ENCODE measurements around the gene PPM1E.

The PPM1E gene

GRCh38 chr17:59004338-59005111 lies 248.9 kb downstream of the PPM1E start:
- Histone ChIP-seq H3K4me3 (ENCODE audit: insufficient read depth, low read length, poor library complexity, severe bottlenecking) (no peak overlapping the region), H3K27ac (ENCODE audit: low read depth, low read length) (peak overlapping the region; percentile 47; the same call in 1 of the 2 replicates)

GRCh38 chr17:59007995-59008394 lies 252.3 kb downstream of the PPM1E start:
- Histone ChIP-seq H3K4me3 (ENCODE audit: insufficient read depth, low read length, poor library complexity, severe bottlenecking) (no peak overlapping the region), H3K9me2 (replicated peaks; ENCODE audit: insufficient read depth, low read length) (no peaks in the 10 kb centered on the region), H3K9me3 (ENCODE audit: insufficient read depth, low read length) (no peaks in the 10 kb centered on the region), H3F3A (ENCODE audit: insufficient read depth) (peaks cover 26% of the 10 kb centered on the region), H3K4me2 (ENCODE audit: low read depth, low read length, poor library complexity, severe bottlenecking) (no peak overlapping the region), H3K27ac (ENCODE audit: low read depth, low read length) (no peak overlapping the region), H3K36me3 (ENCODE audit: low read length) (0 out of 2 replicates have a peak, but pooled peaks cover 7% of the 10 kb centered on the region), H4K20me1 (ENCODE audit: low read depth, low read length) (no peaks in the 10 kb centered on the region), H3K79me2 (ENCODE audit: insufficient read depth, low read length) (no peaks in the 10 kb centered on the region), H3K9ac (ENCODE audit: low read length) (no peak overlapping the region), H3K27me3 (ENCODE audit: low read length) (no peaks in the 10 kb centered on the region), H2AFZ (ENCODE audit: low read depth, low read length, severe bottlenecking) (no peak overlapping the region)
- TF ChIP-seq CTCF (IDR thresholded peaks at IDR 0.05; ENCODE audit: insufficient read depth, low read length, poor library complexity, severe bottlenecking), result no peak

More at GRCh38 chr17:59004338-59005111, 248.9 kb downstream of the PPM1E start:
- Histone ChIP-seq H3K79me2 (ENCODE audit: insufficient read depth, low read length) (no peaks in the 10 kb centered on the region), H3K4me2 (ENCODE audit: low read depth, low read length, poor library complexity, severe bottlenecking) (peak overlapping the region; percentile 26), H4K20me1 (ENCODE audit: low read depth, low read length) (no peaks in the 10 kb centered on the region), H3K9me2 (replicated peaks; ENCODE audit: insufficient read depth, low read length) (no peaks in the 10 kb centered on the region), H2AFZ (ENCODE audit: low read depth, low read length, severe bottlenecking) (peak overlapping the region; percentile 50), H3K36me3 (ENCODE audit: low read length) (peaks cover 9% of the 10 kb centered on the region; the same call in 1 of the 2 replicates), H3K27me3 (ENCODE audit: low read length) (no peaks in the 10 kb centered on the region), H3F3A (ENCODE audit: insufficient read depth) (peaks cover 47% of the 10 kb centered on the region), H3K9ac (ENCODE audit: low read length) (peak overlapping the region; percentile 9; the same call in 1 of the 2 replicates), H3K9me3 (ENCODE audit: insufficient read depth, low read length) (no peaks in the 10 kb centered on the region)
- TF ChIP-seq EZH2phosphoT487 (conservative IDR thresholded peaks at IDR 0.05; ENCODE audit: low read length) (no peak), CTCF (IDR thresholded peaks at IDR 0.05; ENCODE audit: insufficient read depth, low read length, poor library complexity, severe bottlenecking) (peak; percentile 68)

GRCh38 chr17:59008737-59009136 lies 253.1 kb downstream of the PPM1E start:
- Histone ChIP-seq H3K9me2 (replicated peaks; ENCODE audit: insufficient read depth, low read length) (no peaks in the 10 kb centered on the region), H3K36me3 (ENCODE audit: low read length) (0 out of 2 replicates have a peak, but pooled peaks cover 8% of the 10 kb centered on the region), H2AFZ (ENCODE audit: low read depth, low read length, severe bottlenecking) (no peak overlapping the region), H3F3A (ENCODE audit: insufficient read depth) (peaks cover 22% of the 10 kb centered on the region), H3K27me3 (ENCODE audit: low read length) (no peaks in the 10 kb centered on the region), H3K27ac (ENCODE audit: low read depth, low read length) (no peak overlapping the region), H3K4me2 (ENCODE audit: low read depth, low read length, poor library complexity, severe bottlenecking) (no peak overlapping the region), H3K9me3 (ENCODE audit: insufficient read depth, low read length) (no peaks in the 10 kb centered on the region), H3K79me2 (ENCODE audit: insufficient read depth, low read length) (no peaks in the 10 kb centered on the region), H3K9ac (ENCODE audit: low read length) (no peak overlapping the region), H3K4me3 (ENCODE audit: insufficient read depth, low read length, poor library complexity, severe bottlenecking) (no peak overlapping the region), H4K20me1 (ENCODE audit: low read depth, low read length) (no peaks in the 10 kb centered on the region)
- TF ChIP-seq EZH2phosphoT487 (conservative IDR thresholded peaks at IDR 0.05; ENCODE audit: low read length), result no peak
- TF ChIP-seq CTCF (IDR thresholded peaks at IDR 0.05; ENCODE audit: insufficient read depth, low read length, poor library complexity, severe bottlenecking), result no peak
